NCI-H2171 (cell line): ENCODE data around the gene MYL5.
"Not testable (repeated sequence)": the region's sequence is repeated elsewhere in the genome, so short reads cannot be mapped to it uniquely, and the experiment has no call there.

Source experiments
- DNase-seq: peaks from one replicate; lab custom pipeline; 2025; lab: John Stamatoyannopoulos, UW

Gene MYL5

GRCh38 chr4:636628-637159, 37.6 kb upstream of the MYL5 start:
- DNase-seq = no peak

GRCh38 chr4:637536-638280, 36.6 kb upstream of the MYL5 start:
- no peak for DNase-seq

- DNase-seq = not testable (repeated sequence)
Observed at GRCh38 chr4:642366-642765, 32.0 kb upstream of the MYL5 start.

- no peak for DNase-seq
Observed at GRCh38 chr4:646460-646859, 27.9 kb upstream of the MYL5 start.

GRCh38 chr4:647481-647880, 26.9 kb upstream of the MYL5 start:
- no peak for DNase-seq

GRCh38 chr4:648579-649292, 25.6 kb upstream of the MYL5 start:
- no peak for DNase-seq

GRCh38 chr4:649293-649625, 25.1 kb upstream of the MYL5 start:
- no peak for DNase-seq

- no peak for DNase-seq
Observed at GRCh38 chr4:649751-650310, 24.5 kb upstream of the MYL5 start.

GRCh38 chr4:650461-650860, 23.9 kb upstream of the MYL5 start:
- no peak for DNase-seq

- DNase-seq = peak; percentile 9
Observed at GRCh38 chr4:650951-651883, 23.1 kb upstream of the MYL5 start.

- no peak for DNase-seq
Observed at GRCh38 chr4:651884-652642, 22.3 kb upstream of the MYL5 start.

- DNase-seq = no peak
Observed at GRCh38 chr4:653080-653821, 21.1 kb upstream of the MYL5 start.

- DNase-seq = no peak
Observed at GRCh38 chr4:653831-654502, 20.4 kb upstream of the MYL5 start.

- DNase-seq = no peak
Observed at GRCh38 chr4:654503-654845, 19.9 kb upstream of the MYL5 start.

- no peak for DNase-seq
Observed at GRCh38 chr4:654871-655463, 19.4 kb upstream of the MYL5 start.

- no peak for DNase-seq
Observed at GRCh38 chr4:655464-656151, 18.7 kb upstream of the MYL5 start.

GRCh38 chr4:656436-657337, 17.7 kb upstream of the MYL5 start:
- DNase-seq = no peak

GRCh38 chr4:657338-657833, 17.0 kb upstream of the MYL5 start:
- no peak for DNase-seq
